ENCODE results near the gene VAPA.

- TF ChIP-seq ZBTB33 (IDR thresholded peaks at IDR 0.05; ENCODE audit: borderline replicate concordance, low read depth) (no peak), RFX5 (IDR thresholded peaks at IDR 0.05; ENCODE audit: low read length) (no peak), CTCF (IDR thresholded peaks at IDR 0.05) (no peak)
These were observed 17.9 kb downstream of the VAPA start for GRCh38 chr18:9931678-9932077.

Data from SK-N-SH (cell line).